ENCODE measurements around the gene STARD3NL.

DNA sequence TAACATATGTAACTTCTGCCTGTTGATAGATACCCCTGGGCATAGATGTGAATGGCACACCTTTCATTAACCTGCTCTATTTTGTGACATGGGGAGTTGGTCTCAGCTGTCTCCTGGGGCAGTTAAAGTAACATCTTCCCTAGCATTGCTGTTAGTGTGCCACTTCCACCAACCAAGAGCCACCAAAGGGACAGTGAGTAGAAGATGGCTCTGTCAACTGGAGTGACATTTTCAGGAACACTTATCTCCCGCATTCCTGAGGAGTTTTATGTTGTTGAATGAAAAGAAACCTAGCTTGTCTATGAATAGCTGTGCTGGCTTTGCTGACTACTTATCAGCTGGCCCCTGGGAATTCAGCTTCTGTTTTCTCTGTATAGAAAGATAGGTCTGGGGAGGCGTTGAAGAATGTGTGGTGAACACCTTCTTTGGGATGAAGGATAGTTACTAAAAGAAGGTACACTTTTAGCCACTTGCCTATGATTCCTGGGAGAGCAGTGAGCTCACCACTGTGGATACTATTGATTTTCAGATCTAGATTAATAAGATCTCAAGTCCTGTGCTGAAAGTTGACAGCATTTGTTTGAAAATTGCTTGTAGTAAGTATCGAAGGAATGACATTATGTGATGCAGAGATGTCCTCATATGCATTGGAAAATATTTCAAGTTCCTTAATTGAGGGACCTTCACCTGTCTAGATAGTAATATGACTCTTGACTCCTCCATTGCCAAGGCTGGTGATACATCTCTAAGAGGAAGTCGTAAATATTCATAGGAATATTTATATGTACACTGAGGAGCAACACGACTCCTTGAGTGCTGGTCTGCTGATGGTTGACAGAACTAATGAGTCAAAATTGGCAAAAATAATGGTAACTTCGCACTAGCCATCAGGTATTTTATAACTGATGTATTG, 7.6 kb downstream of the STARD3NL start:
- TF ChIP-seq ZNF274 (IDR thresholded peaks at IDR 0.05; ENCODE audit: low read depth, low read length) (no peak), YY1 (IDR thresholded peaks at IDR 0.05; ENCODE audit: insufficient read depth, insufficient read length) (no peak)
